HG03457 (cell line): ENCODE results near the gene HAAO.

Experiments
- ATAC-seq: cut with Tn5 transposase; IDR thresholded peaks from one replicate; pipeline ENCODE4 v1.9.1; 2021; ENCODE audit warnings: moderate number of reproducible peaks; ENCODE audit not compliant: unreplicated experiment

Gene HAAO

DNA sequence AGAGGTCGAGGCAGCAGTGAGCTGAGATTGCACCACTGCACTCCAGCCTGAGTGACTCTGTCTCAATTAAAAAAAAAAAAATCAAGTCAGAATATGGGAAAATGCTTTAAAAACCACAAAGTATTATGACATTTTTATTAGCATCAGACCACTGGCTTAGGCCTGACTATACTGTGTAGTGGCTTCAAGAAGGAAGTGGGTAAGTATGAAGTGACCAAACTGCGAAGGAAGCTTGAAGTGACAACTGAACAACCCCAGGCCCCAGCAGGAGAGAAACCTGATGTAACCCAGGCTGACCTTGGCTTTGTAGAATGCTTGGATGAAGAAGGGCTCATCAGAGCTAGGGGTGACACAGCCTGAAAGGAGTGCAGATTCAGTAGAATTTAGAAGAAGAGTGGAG, 21.4 kb upstream of the HAAO start:
- ATAC-seq: no peak

DNA sequence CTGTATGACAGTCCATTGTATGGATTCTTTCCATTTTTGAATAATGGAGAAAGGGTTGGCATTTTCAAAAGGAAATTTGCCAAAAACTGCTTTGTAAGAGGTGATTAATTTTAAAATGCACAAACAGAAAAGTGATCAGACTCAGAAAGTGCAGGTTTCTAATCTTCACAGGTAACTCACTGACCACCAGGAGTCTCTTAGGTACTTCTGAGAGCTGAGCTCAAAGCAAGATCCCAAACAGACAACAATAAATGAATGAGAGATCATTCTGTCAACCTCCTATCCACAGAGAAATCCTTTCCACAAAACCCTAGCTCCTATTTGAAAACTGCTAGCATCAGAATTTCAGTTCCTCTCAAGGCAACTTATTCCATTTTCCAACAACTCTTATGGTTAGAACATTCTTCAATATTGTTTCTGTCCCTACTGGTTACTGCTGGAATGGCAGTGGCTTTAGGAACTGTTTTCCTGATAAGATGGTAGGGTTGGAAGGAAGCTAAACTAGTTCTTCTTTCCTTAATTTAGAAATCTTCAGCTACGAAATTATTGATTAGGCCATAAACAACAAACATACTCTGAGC, 20.6 kb upstream of the HAAO start:
- no peak for ATAC-seq

DNA sequence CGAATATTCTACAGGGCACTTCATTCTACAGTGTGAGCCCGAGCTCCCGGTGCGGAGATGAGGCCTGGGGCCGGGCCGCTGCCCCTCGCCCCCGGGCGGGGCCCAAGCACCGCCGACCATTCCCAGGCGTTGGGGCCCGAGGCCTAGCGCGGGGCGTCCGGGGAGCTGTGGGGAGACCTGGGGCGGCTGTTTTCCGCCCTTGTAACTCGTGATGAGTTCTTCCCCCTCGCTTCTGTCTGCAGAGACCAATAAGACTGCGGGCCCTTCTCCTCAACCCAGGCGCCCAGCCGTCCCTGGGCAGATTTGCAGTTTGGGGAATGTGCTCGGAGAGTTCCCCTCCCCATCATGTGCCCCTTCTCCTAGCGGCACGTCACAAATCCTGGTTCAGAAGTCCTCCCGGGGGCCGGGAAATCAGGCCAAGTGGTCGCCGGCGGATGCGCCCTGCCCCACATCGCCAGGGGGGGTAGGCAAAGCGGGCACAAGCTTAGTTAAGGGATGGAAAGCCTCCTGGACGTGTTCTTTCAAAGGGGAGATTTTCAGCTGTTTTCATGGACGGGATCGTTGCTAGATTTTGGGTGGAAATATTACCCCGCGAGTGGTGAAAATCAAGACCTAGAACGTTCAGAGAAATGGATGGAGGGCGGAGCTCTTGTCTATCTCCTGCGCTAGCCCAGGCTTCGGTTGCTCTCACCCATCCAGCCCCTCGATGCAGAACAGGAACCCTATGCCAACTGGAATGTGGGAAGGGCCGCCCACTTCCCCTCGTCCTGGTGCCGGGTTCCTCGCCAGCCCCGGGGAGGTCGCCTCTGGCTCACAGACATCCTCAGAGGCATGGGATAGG, 18.8 kb upstream of the HAAO start:
- peak; percentile 14 for ATAC-seq

DNA sequence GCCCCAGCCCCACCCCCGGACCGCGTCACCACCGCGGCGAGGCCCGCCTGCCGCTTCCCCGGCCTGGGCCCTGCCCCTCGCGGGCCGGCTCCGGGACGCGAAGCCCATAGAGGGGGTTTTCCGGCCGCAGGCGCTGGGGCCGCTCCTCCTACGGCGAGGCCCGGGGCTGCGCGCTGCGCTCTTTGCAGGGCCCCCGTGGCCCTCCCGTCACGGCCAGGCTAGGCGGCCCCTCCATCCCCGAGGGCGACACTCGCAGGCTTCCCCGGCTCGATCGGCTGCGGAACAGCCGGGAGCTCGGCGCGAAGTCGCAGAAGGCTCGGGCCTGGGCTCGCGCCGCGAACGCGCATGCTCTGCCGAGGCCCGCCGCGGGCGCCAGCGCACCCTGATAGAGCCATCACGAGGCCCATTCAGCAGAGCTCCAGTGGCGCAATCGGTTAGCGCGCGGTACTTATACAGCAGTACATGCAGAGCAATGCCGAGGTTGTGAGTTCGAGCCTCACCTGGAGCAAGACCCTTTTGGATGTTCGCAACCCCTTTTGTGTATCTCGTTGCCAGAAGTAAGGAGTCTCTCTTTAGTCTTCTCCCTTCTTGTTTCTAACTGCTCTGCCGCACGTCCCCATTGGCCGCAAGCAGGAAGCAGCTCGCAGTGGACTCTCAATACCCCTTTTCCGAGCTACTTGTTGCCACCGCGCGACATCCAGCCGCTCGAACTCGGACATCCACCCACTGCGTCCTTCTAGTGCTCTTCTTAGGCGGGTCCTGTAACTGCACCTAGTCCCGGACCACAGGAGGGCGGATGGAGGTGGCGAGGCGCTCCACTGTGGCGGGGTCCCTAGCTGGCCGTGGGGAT, 18.0 kb upstream of the HAAO start:
- ATAC-seq: peak; percentile 63

DNA sequence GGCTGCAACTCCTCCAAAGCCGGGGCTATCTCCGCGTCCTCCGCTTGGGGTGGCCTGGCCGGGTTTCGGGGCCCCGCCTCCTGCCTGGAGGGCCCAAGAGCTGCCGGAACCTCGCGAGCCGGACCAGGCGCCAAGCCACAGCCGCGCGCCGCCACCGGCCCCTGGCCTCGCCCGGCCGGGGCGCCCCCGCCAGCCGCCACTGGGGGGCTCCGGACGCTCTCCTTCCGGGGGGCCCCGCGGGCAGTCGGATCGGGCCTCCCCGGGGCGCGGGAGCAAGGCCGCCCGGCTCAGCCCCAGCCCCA, 17.4 kb upstream of the HAAO start:
- no peak for ATAC-seq

DNA sequence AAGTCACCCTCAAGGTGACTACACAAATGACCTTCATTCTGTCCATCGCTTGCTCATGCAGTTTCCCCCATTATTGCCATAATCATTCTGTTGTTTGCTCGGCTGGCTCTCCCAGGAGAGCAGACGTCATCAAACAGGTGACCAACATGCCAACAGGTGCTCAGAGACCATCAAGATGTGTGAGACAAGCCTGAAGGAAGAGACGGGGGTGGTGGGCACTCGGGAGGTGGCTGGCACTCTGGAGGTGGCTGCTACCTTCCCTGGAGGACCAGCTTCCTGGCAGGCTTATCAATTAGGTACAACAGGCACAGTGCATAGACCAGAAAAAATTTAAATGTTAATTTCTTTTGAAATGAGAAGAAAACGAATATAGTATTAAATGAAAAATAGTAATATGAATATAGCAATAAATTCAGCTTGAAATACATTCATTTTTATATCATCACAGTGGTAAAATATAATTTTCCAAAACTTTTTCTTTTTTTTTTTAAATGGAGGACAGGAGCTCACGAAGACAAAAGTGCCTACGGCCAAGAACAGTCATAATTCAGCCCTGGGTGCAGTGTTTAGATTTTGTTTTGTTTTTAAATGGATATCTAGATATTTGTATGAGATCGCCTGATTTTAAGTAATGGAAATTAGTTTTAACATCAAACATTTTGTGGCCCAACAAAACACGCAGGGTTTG, 16.9 kb upstream of the HAAO start:
- ATAC-seq: no peak

DNA sequence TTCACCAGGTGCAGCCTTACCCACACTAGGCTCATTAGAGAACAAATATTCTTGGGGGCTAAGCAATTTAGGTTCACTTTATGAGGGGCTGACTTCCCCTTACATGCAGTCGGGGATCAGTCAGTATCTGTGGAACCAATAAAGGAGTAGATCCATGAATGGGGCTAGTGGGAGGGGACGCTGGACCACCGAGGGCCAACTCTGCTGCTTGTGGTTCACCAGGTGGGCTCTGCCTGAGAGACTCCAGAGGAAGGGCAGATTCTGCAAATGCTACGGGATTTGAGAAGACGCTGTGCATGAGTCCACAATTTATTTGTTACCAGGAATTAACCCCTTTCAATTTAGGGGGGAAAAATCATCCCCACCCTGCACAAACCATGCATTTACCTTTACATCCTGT, 15.9 kb upstream of the HAAO start:
- no peak for ATAC-seq

DNA sequence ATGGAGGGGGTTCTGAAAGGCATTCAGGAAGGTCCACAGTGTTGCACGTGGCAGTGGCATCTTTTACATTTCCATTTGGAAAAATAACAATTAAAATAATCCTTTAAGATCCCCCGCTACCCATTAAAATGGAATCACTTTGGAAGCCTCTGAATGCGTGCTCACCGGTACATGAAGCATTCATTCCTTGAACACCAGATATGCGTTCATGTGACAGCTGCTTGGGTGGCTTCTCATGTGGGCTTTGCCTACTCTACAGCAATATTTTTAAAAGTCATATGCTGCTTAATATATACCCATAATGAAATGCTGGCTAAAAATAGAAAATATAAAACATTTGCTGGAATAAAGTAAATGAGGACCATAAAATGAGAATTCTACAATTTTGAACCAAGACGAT, 14.4 kb upstream of the HAAO start:
- no peak for ATAC-seq

DNA sequence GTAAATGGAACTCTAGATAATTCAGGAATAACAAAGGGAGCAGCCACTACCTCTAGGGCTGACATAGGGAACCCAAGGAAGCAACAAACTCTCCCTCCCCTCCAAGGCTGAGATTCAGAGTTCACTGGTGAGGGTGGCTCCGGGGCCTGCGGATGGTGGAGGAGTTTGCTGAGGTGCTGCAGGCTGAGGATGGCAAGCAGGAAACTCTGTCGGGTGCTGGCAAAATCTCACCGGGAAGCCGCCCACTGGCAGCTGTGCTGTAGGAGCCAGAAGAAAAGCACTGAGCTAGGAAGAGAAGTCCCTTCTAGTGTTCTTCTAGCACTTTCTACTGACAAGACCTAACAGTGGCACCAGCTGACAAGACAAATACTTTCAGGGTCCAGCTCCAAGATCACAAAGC, 12.5 kb upstream of the HAAO start:
- no peak for ATAC-seq

DNA sequence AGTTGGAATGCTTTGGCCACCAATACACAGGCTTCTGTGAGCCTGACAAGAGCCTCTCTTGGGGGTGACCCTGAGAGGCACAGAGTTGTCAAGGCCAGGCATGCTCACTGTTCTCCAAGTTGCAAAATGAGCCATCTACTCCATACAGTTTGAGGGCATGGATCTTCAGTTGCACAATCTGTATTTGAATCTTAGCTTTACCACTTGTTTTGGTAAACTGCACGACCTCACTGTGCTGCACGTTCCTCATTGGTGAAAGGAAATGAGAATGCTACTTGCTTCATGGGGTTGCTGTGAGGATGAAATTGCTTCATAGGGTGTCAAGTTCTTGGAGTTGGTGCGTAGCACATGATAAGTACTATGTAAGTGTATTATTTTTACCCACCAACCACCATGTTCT, 12.0 kb upstream of the HAAO start:
- no peak for ATAC-seq

DNA sequence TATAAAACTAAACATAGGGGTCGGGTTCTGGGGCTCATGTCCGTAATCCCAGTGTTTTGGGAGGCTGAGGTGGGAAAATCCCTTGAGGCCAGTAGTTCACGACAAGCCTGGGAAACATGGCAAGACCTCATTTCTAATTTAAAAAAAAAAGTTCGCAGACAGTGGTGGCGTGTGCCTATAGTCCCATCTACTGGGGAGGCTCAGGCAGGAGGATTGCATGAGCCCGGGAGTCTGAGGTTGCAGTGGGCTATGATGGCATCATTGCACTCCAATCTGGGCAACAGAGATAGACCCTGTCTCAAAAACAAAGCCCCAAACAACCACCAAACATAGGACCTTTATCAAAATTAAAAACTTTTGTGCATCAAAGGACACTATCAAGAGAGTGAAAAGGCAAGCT, 9.8 kb upstream of the HAAO start:
- ATAC-seq: no peak

DNA sequence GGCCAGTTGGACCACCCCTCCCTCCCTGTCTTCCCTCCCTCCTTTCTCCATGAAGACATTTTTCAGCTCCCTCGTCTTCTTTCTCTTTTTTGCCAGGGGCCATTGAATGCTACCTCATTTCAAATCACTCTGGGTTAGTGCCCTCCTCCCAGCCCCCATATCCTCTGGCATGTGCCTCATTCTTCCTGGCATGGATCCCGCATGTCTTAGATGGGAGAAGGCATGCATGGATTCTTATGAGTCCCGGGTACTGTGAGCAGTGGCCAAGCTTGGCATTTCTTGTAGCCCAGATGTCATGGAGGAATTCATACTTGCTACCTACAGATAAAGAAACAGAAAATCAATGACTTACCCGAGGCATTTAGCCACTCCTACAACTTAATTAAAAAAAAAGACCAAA, 9.0 kb upstream of the HAAO start:
- no peak for ATAC-seq

DNA sequence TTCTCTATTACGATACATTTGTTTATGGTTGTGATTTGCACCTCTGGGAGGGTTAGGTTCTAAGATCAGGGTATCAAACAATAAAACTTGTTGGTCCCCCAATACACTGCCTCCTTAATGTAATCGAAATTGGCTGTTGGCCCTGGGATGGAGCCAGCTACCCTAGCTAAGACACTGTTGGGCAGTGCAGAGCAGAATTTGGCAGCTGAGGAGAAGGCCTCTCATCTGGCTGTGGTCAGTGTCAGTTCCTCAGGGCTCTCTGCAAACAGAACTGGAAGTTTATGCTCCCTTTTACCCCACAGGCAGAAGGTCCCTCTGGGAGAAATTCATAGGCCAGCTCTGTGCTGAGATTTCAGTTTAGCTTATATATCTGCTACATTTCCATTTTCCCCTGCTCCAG, 8.6 kb upstream of the HAAO start:
- ATAC-seq: no peak

DNA sequence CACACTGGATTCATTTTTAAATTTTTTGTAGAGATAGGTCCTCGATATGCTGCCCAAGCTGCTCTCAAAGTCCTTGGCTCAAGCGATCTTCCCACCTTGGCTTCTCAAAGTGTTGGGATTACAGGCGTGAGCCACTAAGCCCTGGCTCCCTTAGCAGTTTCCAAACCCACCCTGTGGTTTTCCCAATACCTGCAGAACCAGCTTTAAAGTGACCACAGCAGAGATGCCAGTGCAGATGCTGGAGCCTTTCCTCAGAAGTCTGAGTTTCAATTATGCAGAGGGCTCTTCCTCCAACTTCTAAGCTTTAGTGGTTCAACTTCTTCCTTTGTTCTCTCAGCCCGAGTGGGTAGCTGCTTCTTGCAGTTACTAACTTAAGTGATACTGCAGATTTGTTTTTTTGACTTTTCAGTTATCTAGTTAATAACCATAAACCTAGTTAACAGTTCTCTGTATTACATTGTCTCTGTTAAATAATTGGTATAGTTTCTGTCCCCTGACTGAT, 8.1 kb upstream of the HAAO start:
- ATAC-seq: no peak

DNA sequence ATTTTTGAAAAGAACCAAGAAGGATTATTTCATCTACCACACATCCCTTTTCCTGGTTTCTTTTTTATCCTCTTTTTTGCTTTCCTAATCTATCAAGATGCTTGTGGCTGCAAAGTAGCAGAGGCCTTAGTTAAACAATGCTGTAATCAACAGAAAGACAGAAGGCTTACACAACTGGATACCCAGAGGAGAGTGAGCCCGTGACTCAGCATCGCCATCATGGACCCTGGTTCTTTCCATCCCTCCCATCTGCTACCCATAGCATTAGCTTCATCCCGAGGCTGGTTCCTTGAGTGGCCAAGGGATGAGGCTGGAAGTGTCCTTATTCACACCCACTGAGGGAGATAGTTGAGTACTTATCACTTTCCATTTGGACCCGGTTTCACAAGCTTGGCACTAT, 7.5 kb upstream of the HAAO start:
- ATAC-seq: no peak

DNA sequence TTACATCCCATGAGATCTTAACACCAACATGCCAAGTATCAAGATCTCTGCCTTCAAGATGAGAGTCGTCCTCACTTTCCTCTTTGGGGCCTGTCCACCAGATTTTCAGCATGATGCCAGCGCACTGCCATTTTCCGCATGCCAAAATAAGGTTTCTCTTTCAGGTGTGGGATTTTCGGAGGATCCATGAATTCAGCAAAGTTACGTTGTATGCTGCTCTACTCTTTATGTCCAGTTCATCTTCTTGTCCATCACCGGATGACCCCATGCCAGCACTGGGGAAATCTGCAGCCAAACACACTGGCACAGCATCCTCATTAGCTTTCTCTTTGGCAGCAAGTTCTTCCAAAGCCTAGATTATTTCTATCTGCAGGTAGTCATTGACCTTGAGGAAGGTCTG, 4.9 kb upstream of the HAAO start:
- no peak for ATAC-seq

DNA sequence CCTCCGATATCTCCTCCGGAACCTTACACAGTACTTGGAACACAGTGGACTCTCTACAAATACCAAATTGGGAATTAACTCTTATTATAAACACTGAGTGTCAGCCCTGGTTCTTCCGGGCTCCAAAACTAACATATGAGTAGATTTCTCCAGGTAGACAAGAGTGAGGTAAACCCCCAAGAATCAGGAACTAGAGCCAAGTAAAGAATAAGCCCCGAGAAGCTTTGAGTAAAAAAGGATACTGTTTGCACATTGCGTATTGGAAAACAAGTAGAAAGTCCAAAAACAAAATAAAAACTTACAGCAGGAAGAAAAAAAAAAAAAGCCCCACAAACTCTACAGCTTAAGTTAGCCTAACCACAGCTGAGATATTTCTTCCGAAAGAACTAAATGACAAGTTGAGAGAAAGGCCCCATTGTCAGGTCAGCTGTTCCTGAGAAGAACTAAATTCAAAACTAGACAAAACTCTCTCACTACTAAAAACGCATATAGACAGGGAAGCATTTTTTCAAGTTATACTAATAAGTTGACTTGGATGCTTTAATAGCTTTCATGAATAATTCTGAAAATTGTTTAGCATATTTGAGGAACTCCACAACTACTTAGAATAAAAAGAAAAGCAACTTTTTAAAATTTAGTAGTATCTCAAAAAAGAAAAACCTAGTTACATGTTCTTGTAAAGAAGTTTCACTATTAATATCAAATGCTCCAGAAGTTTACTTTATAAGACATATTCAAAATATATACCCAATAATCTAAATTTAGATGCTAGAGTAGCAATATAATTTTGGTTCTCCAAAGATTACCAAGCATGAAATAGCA, 4.3 kb upstream of the HAAO start:
- ATAC-seq: no peak

DNA sequence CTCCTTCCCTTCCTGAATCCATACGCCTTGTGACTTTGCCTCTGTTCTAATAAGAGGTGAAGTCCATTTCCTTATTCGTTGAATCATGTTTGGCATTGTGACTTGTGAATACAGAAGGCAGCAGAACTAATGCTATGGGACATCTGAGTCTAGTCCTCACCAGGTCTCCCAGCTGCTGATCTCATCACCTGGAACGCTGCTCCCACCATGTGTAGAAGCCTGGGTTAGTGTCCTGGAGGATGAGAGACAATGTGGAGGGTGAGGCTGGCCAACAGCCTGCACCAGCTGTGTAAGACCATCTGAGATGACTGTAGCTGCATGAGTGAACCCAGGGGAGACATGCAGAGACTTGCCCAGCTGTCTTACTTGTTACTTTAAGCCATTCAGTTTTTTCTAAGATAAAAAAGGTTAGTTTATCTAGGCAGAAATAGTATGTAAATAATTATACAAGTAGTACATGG, 3.5 kb upstream of the HAAO start:
- ATAC-seq: no peak

DNA sequence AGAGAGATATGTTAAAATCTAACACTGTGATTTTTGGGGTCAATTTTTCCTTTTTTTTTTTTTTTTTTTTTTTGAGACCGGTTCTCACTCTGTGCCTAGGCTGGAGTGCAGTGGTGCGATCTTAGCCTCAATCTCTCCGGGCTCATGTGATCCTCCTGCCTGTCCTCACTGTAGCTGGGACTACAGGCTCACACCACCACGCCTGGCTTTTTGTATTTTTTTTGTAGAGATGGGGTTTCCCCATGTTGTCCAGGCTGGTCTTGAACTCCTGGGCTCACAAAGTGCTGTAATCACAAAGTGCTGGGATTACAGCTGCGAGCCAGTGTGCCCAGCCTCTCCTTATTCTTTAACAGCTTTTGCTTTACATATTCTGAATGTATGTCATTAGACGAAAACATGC, 2.9 kb upstream of the HAAO start:
- ATAC-seq: no peak

DNA sequence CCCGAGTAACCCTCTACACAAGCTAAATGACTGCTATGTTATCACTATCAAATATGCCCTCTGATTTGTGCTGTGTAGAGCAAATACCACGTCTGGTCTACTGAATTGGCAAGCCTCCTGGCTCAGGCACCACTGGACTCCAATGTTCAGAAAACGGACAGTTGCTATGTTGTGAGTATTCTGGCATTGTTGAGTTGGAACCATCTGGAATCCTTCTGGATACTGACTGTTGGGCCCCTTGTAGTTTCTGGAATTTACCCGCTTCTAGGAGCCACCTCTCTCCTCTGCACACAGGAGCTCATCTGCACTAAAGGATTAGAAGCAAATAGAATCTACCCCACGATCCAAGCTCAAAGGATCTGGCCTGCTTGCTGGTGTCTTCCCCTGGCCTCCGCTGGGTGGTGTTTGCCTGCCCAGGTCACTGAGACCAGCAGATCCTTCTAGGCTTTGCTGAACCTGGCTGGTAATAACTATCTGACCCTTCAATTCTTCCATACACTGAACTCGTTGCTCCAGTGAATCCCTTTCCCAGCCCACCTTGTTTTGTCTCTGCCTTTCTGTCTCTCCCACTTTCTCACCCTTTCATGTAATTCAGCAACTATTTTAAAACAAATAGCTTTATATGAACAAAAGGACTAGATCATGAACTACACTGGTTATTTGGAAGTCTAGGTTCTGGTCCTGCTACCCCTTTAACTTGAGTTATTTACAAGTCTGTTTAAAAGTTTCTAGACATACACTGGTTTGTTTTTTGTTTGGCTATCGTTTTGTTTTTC, 2.1 kb upstream of the HAAO start:
- ATAC-seq: no peak
